Superior temporal gyrus (tissue), 1 donor: ENCODE measurements around the gene HORMAD2.

Experiments
- DNase-seq: peaks from one replicate; pipeline ENCODE4 v3.0.0-alpha.2; 2016; ENCODE audit errors: extremely low spot score

Gene HORMAD2

DNA sequence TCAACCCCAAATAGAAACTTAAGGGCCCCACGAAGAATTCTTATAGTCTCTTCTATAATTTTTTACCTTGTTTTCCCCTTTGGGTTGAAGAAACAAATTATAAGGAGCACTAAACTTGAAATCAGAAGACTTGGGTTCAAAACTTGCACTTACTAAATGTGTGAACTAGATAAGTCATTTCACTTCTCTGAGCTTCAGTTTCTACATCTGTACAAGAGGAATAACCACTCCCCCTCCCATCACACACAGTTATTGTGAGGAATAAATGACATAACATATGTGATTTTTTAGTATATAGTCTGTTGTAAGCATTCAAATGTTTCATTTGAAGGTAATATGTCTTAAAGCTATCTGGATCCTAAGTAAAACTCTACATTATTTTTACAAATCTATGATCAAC, 87.5 kb downstream of the HORMAD2 start:
- DNase-seq: no peak

DNA sequence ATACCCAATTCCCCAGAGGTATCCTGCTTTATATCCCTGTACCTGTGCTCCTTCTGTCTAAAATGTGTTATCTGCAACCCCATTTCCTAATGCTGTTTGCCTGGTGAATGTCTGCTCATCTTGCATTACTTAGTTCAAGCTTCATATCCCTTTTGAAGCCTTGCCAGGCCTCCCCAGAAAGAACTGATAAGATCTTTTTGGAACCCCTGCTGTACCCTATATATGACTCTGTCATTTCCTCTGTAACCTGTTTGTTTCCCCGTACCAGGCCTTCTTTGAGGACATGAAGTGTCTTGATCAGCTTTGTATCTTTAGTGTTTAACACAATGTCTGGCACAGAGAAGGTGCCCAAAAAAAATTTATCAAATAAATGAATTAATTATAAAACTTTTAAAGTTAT, 88.7 kb downstream of the HORMAD2 start:
- no peak for DNase-seq

DNA sequence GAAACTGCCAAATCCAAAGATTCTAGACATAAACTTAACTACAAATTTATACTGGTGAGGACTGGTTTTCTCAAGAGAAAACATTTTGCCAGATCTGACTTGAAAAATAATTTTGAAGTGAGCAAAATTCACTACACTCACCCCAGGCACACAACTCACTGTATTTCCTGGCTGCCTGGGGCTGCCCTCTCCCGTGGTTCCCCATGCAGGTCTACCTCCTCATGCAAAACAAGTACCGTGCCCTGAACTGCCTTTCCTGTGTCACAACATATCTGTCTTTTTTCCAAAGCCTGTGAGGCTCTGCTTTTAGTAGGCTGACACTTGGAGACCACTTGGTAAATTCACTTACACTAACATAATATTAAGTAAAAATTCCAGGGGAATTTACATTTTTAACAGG, 89.9 kb downstream of the HORMAD2 start:
- DNase-seq: no peak

DNA sequence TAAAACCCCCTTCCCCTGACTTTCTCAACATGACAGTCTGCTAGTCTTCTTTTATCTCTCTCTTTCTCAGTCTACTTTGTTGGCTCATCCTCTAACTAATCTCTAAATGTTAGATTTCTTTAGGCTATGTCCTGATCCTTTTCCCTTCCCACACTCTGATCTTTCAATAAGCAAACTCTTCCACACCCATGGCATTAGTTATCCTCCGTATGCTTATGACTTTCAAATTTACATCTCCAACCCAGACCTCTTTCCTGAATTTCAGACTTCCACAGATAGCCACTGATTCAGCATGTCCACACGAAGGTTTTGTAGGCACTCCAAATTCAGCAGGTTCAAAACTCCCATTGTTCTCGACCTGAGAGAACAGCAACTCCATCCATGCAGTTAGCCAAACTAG, 90.7 kb downstream of the HORMAD2 start:
- DNase-seq: no peak

DNA sequence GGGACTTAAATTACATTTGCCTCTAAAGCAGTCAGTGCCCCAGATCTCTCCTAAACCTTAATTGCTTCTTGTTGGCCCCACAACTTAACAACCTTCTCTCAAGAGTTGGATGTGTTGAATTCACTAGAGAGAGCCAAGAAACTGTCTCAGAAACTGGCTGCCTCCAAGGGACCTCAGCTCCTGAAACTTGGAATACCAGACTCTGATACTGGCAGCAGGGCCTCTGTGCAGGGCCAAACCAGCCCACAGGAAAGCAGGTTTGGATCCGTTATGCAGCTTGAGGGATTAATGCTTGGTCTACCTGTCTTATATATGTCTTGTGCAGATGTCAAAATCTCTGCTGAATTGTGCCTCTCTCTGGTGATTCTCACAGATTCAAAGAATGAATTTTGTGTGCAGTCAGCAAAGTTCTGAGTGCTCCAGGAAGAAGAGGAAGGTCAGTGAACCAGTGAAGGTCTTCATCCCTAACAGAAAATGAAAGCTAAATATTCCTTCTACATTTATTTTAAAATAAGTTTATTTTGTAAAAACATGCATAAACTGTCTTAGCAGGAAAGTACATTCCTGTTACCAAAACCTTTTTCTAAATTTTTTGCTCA, 95.5 kb downstream of the HORMAD2 start:
- DNase-seq: peak; percentile 12

DNA sequence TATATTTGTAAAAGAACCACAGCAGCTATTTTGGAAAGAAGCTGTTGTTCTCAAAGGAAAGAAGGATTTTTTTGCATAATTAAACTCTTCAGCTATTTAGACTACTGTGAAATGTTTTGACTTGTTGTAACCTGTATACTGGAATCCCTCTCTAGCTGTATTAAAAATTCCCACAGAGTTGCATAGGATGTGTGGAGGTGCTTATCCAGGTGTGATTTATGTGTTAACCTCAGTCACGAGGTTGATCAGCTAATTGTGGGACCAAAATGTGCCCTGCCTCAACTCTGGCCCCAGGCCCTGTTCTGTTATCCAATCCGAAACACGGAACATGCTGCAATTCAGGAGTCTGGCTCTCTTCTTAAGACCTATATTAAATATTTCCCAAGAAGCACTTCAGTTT, 96.2 kb downstream of the HORMAD2 start:
- DNase-seq: no peak

DNA sequence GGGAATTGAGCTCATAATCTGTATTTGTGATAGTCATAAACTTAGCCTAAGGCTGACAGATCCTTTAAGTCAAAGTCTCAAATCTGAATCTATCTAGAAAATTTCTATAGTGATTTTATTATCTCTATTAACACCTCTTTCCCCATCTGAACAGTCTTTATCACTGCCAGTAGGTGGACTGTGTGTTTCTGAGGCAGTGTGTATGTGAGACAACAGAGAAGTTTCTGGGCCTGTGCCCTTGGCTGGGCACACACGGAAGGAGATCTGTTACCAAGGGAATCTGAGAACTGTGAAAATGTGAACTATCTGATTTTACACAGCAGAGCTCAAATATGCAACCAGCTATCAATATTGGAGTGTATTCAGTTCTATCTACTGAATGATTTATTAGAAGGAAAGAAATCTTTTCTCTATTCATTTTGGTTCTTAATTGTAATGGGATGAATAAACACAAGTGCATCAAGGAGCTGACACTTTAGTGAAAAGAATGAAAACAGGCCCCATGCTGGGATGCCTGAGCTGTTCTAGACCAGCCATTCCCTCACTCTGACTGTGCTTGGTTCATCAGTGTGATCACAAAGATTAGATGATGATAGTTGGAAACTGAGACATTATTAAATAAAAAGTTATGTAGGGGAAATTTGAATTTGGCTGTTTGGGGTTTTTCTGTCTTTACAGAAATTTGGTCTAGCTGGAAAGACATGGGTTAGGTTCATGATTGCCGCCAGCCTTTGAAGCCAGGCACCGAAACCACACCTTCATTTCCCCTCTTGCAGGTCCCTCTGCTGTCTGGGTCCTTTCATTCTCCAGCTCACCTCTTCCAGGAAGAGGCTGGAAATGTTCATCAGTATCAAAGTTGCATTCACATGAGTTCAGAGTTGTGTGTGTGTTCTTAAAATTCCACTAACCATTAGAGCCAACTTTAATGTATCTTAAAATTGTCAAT, 98.2 kb downstream of the HORMAD2 start:
- no peak for DNase-seq

DNA sequence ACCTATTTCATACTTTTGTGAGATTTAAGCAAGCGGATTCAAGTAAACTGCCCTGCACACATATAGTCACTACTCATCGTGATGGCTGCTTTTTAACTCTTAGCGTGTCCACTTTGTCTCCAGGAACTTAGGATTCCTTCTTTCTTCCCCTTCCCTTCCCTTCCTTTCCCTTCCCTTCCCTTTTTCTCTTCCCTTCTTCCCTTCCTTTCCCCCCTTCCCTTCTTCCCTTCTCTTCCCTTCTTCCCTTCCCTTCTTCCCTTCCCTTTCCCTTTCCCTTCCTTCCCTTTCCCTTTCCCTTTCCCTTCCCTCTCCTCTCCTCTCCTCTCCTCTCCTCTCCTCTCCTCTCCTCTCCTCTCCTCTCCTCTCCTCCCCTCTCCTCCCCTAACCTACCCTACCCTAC, 100.4 kb downstream of the HORMAD2 start:
- no peak for DNase-seq

DNA sequence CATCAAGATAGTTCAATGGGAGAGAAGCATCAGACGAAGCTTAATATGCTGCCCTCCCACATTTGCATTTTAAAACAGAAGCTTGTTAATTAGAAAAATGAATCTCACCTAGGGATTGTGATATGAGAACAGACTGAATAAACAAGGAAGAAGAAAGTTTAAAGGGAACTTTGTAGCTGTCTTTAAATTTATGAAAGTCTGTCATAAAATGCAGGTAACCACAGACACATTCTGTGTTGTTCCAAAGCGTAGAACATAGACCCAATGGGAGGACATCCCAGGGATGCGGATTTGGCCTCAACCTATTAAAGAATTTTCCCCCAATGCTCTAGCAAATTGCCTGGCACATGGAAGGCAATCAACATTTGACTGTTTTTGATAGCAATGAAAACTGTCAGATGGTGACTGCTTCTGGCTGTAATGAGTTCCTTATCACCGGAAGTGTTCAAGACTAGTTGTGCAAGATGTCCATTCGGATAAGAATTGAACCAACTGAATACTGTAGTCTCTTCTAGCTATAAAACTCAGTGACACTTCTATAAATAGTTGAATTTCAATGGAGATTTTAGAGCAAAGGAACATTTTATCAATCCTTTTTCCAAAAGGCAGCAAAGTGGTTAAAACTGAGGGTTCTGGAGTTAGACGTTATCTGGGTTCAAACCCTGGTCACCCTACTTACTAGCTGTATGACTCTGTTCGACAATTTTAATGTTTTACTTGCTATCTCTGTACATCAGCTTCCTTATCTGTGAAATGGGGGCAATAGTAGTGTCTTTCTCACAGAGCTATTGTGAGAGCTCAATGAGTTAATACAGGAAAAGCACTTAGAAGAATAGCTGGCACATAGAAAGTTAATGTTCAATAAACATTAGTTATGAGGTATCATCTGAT, 101.4 kb downstream of the HORMAD2 start:
- no peak for DNase-seq

DNA sequence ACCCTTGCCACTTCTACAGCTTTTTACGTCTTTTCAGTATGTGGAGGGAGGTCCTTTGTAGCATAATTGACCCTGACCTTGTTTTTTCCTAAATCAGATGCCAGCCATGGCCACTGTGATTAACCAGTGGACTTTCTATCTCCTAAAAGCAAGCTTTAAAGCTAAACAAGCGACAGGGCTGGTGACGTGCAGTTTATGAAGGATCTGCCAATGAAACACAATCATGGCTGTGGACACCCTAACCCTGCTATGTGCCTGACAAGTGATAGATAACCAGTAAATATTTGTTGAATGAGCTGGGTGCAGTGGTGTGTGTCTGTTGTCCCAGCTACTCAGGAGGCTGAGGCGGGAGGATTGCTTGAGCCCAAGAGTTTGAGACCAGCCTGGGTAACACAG, 102.1 kb downstream of the HORMAD2 start:
- DNase-seq: no peak

DNA sequence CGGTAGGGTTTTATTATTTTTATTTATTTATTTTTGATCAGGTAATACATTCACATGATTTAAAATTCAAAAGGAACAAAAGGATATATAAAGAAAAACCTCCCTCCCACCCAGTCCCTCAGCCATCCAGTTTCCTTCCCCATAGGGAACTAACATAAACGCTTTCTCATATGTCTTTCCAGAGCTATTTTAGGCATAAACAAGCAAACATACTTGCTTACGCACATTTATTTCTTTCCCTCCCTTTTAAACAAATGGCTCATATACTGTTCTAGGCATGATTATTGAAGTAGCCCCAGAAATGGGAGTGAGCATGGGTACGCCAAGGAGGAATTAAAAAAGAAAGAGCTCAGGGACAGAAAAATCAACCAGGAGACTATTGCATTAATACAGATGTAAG, 102.6 kb downstream of the HORMAD2 start:
- DNase-seq: no peak

DNA sequence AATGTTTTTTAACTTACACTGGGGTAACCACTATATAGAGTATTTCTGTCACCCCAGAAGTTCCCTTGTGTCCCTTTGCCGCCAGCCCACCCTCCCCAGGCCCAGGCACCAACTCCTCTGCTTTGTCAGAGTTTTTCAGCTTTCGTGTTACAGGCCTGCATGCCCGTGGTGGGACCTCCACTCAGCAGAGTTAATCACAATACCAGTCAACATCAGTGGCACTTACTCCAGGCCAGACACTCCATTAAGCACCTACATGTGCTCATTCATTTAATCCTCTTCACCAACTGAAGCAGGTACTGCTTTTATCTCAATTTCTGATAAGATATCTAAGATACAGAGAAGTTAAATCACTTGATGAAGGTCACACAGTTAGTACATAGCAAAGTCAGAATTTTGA, 103.0 kb downstream of the HORMAD2 start:
- no peak for DNase-seq

DNA sequence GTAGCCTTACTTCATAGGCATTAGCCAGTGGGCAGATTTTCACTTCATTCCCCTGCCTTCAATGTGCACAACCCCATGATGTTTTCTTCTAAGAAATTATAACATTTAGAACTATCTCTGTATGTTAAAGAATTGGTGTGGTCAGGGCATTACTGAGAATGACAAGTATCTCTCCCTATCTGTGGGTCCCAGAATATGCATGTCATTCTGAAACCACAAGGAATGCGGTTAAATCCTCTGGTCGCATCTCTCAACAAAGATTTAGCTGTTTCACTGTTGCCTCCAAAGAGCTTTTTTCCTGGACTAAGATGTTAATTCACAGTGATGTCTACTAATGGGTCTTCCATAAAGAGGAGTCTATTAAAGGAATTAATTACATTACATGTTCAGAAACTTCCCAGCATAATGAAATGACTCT, 103.6 kb downstream of the HORMAD2 start:
- no peak for DNase-seq

DNA sequence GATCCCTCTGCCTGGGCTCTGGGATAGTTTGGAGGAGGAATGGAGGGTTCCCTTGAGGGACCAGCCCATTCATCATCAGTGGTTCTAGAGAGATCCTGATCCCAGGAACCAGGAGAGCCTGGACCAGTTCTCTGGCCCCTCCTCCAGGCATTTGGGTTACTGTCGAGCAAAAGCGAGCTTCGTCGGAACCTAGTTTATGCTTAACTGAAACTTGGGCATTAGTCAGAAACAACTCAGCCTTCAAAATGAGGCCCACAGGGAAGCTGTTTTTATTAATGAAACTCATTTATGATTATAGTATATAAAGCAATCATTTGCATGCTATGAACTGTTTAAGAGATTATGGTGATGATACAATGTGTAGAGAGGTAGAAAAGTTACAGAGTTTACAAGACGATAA, 104.9 kb downstream of the HORMAD2 start:
- no peak for DNase-seq

DNA sequence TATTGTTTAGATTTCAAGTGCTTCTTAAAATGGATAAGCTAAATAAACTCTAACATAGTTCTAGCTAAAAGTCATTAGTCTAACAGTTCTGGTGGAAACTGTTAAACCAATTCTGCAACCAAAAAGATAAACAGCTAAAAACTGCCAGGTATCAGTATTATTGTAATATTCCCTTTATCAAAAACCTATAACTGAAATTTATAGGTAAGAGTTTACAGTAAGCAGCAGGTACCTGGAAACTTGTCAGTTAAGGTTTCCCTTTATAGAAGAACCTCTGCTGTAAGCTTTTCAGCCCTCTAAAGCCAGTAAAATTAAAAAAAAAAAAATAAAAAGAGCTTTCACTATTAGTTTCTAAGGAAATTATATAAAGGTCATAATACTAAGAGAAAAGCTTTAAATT, 105.3 kb downstream of the HORMAD2 start:
- no peak for DNase-seq

DNA sequence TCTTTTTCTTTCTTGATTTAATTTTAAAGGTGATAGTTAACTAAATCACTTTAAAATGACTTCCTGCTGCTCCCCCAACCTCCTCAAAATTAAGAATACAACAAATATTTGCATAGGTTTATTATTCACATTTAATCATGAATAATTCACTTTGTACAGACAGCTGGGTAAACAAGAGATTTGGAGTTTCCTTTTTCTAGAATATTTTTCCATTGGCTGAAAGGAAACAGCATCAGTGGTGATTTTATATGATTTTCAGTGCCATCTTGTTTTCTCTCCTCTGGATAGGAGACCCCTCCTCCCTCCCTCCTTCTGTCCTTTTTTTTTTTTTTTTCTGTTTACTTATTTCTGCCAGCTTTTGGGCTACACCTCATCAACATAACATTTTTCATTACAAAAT, 105.8 kb downstream of the HORMAD2 start:
- no peak for DNase-seq

DNA sequence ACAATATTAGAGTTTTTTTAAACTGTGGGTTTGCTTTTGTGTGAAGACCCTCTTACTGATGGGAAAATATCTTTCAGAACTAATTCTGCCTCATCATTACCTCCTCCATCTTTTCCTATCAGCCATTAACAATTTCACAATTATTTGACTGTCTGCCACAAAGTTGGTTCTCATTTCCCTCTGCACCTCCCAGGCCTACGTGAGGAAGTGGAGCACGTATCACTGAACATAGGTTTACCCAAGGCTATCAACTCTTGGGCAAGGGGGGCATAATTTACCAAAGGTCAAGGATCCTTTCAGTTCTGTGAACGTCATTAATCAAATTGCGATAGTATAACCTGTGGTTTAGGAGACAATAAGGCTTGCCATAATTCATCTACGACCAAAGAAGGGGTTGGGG, 106.2 kb downstream of the HORMAD2 start:
- no peak for DNase-seq

DNA sequence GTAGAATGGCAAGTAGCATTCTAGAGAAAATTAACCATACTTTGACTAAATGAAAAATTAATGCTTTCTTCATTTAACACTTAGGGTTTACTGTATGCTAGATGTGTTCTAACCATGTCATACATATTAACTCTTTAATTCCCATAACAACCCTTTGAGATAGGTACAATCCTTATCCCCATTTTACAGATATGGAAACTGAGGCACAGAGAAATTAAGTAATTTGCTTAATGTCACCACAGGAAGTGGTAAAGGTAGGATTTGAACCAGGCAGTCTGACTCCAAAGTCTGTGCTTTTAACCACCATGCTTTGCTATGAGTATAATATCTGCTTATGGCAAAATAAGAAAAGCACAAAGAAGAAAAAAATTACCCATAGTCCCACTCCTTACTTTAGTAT, 106.8 kb downstream of the HORMAD2 start:
- no peak for DNase-seq

DNA sequence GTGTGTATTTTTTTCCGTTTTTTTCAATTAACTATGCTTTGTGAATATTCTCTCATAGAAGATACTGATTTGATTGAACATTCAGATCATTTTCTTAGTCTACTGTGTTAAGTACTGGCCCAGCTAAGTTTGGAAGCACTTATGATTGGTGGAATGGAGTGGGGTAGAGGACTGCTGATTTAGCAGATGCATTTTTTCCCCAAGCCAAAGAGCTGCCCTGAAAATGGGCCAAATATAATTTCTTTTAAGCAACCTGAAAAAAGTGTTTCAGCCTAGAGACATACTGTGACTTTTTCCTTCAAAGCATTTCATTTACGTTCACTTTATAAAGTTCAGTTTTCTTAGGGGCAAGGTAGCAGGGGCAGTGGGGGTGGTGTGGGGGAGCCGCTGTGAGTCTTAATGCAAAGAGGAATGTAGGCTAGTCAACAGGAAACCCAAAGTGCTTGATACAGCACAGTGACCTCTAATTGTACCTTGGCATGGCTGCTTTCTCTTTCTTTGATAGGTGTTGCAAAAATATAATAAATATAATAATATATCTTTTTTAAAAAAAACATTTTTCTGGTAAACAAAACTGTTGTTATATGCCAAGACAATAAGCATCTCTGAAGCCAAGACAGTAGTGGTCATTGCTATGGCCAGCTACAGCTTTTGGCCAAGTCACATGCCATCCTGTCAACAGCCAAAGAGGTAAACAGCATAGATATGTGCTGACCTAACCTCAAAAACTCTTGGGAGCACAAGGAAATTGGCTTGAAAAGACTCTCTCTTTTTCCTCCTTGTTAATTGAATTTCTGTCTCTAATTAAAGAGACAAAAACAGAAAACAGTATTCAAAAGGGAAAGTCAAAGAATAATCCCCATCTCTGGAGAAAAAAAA, 107.5 kb downstream of the HORMAD2 start:
- no peak for DNase-seq

DNA sequence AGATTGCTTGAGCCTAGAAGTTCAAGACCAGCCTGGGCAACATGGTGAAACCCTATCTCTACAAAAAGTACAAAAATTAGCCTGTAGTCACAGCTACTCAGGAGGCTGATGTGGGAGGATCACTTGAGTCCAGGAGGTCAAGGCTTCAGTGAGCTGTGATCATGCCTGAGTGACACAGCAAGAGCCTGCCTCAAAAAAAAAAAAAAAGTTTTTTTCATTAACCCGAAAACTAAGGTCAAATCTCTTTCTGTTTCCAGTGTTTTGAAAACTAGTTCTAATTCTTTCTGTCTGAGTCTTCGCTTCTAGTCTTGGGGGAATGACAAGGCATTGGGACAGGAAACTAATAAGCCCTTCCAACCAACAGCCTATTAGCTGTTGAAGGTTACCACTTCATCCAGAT, 108.6 kb downstream of the HORMAD2 start:
- DNase-seq: no peak

DNA sequence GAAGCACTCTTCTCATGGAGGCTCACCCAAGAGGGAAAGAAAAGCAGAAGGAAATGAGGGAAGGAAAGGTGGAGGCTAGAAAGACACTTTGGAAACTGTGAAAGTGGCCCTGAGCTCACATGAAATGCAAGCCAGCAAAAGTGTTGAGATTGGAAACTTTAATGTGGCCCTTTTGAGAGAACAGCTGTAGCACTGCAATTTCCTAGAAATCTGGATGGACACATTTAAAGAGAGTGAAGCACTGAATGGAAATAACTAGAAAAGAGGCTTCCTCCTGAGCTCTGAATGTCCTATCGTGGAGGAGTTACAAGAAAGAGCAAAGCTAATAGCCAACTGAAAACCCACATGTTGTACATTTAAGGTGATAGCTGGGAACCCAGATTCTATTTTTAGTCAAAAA, 110.3 kb downstream of the HORMAD2 start:
- no peak for DNase-seq
